ENCODE results near the gene INSL3.

DNA sequence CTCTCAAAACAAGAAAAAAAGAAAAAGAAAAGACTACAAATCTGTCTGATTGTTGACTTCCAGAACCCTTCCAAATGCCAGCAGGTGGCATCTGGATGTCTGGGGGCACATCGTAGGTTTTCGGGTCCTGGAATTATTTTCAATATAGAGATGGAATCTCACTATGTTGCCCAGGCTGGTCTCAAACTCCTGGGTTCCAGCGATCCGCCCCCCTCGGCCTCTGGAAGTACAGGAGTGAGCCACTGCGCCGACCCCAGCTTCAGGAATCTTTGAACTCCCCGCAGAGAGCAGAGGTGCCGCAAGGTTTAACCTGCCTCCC is 26.9 kb downstream of the INSL3 start:
- TF ChIP-seq, protein P1, sequence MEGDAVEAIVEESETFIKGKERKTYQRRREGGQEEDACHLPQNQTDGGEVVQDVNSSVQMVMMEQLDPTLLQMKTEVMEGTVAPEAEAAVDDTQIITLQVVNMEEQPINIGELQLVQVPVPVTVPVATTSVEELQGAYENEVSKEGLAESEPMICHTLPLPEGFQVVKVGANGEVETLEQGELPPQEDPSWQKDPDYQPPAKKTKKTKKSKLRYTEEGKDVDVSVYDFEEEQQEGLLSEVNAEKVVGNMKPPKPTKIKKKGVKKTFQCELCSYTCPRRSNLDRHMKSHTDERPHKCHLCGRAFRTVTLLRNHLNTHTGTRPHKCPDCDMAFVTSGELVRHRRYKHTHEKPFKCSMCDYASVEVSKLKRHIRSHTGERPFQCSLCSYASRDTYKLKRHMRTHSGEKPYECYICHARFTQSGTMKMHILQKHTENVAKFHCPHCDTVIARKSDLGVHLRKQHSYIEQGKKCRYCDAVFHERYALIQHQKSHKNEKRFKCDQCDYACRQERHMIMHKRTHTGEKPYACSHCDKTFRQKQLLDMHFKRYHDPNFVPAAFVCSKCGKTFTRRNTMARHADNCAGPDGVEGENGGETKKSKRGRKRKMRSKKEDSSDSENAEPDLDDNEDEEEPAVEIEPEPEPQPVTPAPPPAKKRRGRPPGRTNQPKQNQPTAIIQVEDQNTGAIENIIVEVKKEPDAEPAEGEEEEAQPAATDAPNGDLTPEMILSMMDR (IDR thresholded peaks at IDR 0.05; ENCODE audit: low read length) = no peak
- no peak for TF ChIP-seq EZH2 (IDR thresholded peaks at IDR 0.05; ENCODE audit: borderline replicate concordance, low read length)

Data from OCI-LY1 (cell line).